NB4 (cell line): ENCODE measurements around the gene TMEM239.

Source experiments
- TF ChIP-seq, protein P1 (sequence below): IDR thresholded peaks from one replicate; pipeline ENCODE4 v1.5.1; 2012; ENCODE audit warnings: low read depth, low read length
- TF ChIP-seq, protein P2 (sequence below): IDR thresholded peaks from 2 replicates; pipeline ENCODE4 v1.6.1; 2011; ENCODE audit warnings: low read depth, low read length

DNA sequence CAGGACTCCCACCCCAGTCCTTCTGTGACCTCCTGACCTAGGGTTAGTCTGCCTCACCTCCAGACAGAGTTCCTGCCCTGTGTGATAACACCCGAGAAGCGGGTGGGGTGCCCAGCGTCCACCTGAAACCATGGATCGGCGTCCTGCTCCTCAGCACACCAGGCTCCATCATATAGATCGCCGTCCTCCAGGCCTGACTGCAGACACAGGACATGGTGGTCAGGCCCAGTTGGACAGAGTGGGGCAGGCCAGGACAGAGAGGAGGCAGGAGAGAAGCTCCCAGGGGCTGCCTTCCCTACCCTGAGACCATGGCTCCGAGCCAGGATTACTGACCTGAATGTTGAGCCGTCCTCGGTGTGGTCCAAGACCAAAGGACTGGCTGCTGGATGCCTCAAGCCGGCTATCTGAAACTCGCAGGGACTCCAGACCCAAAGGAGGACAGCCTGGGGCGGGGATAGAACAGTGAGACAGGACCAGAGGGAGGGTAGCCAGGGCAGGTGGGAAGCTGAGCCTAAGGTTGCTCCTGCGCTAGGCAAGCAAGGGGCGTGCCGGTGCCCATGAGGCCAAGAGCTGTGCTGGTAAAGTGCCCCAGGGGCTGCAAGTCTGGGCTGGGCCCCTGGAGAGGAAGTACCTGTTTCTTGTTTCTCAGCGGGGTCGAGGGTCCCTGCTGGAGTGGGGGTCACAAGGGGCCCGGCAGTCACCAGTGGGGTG lies 17.9 kb upstream of the TMEM239 start:
- TF ChIP-seq, protein P1, sequence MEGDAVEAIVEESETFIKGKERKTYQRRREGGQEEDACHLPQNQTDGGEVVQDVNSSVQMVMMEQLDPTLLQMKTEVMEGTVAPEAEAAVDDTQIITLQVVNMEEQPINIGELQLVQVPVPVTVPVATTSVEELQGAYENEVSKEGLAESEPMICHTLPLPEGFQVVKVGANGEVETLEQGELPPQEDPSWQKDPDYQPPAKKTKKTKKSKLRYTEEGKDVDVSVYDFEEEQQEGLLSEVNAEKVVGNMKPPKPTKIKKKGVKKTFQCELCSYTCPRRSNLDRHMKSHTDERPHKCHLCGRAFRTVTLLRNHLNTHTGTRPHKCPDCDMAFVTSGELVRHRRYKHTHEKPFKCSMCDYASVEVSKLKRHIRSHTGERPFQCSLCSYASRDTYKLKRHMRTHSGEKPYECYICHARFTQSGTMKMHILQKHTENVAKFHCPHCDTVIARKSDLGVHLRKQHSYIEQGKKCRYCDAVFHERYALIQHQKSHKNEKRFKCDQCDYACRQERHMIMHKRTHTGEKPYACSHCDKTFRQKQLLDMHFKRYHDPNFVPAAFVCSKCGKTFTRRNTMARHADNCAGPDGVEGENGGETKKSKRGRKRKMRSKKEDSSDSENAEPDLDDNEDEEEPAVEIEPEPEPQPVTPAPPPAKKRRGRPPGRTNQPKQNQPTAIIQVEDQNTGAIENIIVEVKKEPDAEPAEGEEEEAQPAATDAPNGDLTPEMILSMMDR: no peak
- TF ChIP-seq, protein P2, sequence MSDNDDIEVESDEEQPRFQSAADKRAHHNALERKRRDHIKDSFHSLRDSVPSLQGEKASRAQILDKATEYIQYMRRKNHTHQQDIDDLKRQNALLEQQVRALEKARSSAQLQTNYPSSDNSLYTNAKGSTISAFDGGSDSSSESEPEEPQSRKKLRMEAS: no peak; the same call in 1 of the 2 replicates
